Naive thymus-derived CD8-positive, alpha-beta T cell (primary cell): ENCODE data around the gene ANTXR1. TPM values are rescaled to one million over a fixed set of nuclear protein-coding genes. Genes with fewer than 3 reads are reported as not detected.
"Not testable (repeated sequence)": the region's sequence is repeated elsewhere in the genome, so short reads cannot be mapped to it uniquely, and the experiment has no call there.

Experiments
- ATAC-seq, 2 donors: fragments of 150-1000 bp; cut with Tn5 transposase in 1 of 2; sonication (Bioruptor Pico), chemical (Tn5 transposase) in 1 of 2; 1 replicate in 1 of 2; 2 replicates in 1 of 2; pipeline ENCODE4 v1.10.0; 2021; ENCODE audit warnings: mild to moderate bottlenecking in 2 of 2, moderate library complexity in 2 of 2
- POLR2A ChIA-PET: fragments of 350-600 bp; sonication (Branson Sonifier 250); formaldehyde crosslinking; loops from one replicate; lab custom pipeline; 2021; ENCODE audit warnings: antibody characterized with exemption; lab: Charles Lee
- DNase-seq, 10 donors: peaks; one replicate each; pipeline versions ENCODE4 v3.0.0 to v3.0.0-alpha.2; 2020 to 2022
- H3K27ac Mint-ChIP-seq, 10 donors: one replicate each; pipeline ENCODE4 v1.8.0; 2020 to 2022; ENCODE audit warnings: mild to moderate bottlenecking in 10 of 10, mixed read lengths in 10 of 10, moderate library complexity in 4 of 10, inconsistent platforms in 1 of 10
- H3K27me3 Mint-ChIP-seq, 5 donors: one replicate each; pipeline ENCODE4 v1.8.0; 2021 to 2022; ENCODE audit warnings: mixed read lengths in 5 of 5
- H3K36me3 Mint-ChIP-seq, 3 donors: one replicate each; pipeline ENCODE4 v1.8.0; 2020 to 2022; ENCODE audit warnings: mixed read lengths in 3 of 3, mild to moderate bottlenecking in 2 of 3, inconsistent platforms in 1 of 3
- H3K4me1 Mint-ChIP-seq, 4 donors: one replicate each; pipeline ENCODE4 v1.8.0; 2021 to 2022; ENCODE audit warnings: mixed read lengths in 4 of 4
- H3K4me3 Mint-ChIP-seq, 10 donors: one replicate each; pipeline ENCODE4 v1.8.0; 2020 to 2022; ENCODE audit warnings: mild to moderate bottlenecking in 10 of 10, mixed read lengths in 10 of 10, moderate library complexity in 6 of 10, inconsistent platforms in 1 of 10
- H3K9me3 Mint-ChIP-seq, 9 donors: one replicate each; pipeline ENCODE4 v1.8.0; 2020 to 2022; ENCODE audit warnings: mixed read lengths in 9 of 9, mild to moderate bottlenecking in 3 of 9, inconsistent platforms in 1 of 9, moderate library complexity in 1 of 9
- polyA plus RNA-seq, 3 donors: library from polyadenylated mRNA; unstranded; fragments of 300-500 nt; fragmentation: Illumina TruSeq; gene quantifications; one replicate each; pipeline ENCODE4 v1.2.3, GENCODE V29; 2021
- total RNA-seq, 8 experiments: library from RNA in 2 of 8; stranded (reverse) in 2 of 8; gene quantifications; one replicate each; pipeline ENCODE4 v1.2.3 and lab custom pipeline; 2021 to 2026

The ANTXR1 gene
- total and polyA plus RNA-seq, 5 experiments from 2014 or later, result 0.08 to 0.20 (median 0.14) TPM; not detected in 2

GRCh38 chr2:69231612-69232277 lies 218.8 kb downstream of the ANTXR1 start:
- Mint-ChIP-seq H3K36me3 (no peaks in the 10 kb centered on the region), H3K4me3 (no peak overlapping the region), H3K4me1 (no peaks in the 10 kb centered on the region), H3K27ac (no peak overlapping the region), H3K9me3 (peaks cover 0 to 2% (median 0%) of the 10 kb centered on the region in 9 donors), H3K27me3 (peaks cover 0 to 14% (median 10%) of the 10 kb centered on the region in 5 donors)
- ATAC-seq, result no peak
- POLR2A ChIA-PET, result no interaction called here
- no peak for DNase-seq

GRCh38 chr2:69235835-69236234 lies 222.9 kb downstream of the ANTXR1 start:
- H3K4me1 Mint-ChIP-seq, H3K9me3 Mint-ChIP-seq, H3K27ac Mint-ChIP-seq, DNase-seq, H3K36me3 Mint-ChIP-seq, H3K4me3 Mint-ChIP-seq, ATAC-seq: not testable (repeated sequence)
- POLR2A ChIA-PET, result interaction anchor here (0.7 kb wide), 1 partner anchor 121 kb away, joined by 5 read pairs; no protein-coding TSS in a partner anchor
- H3K27me3 Mint-ChIP-seq, result peaks cover 0 to 13% (median 9%) of the 10 kb centered on the region in 5 donors

- H3K36me3 Mint-ChIP-seq, result no peaks in the 10 kb centered on the region
- H3K4me3 Mint-ChIP-seq, result no peak overlapping the region
- H3K27ac Mint-ChIP-seq, result no peak overlapping the region
- POLR2A ChIA-PET, result no interaction called here
- H3K27me3 Mint-ChIP-seq, result peaks cover 0 to 5% (median 0%) of the 10 kb centered on the region in 5 donors
- ATAC-seq, result no peak
- no peak for DNase-seq
- H3K9me3 Mint-ChIP-seq, result no peaks in the 10 kb centered on the region
- H3K4me1 Mint-ChIP-seq, result no peaks in the 10 kb centered on the region
Measured at GRCh38 chr2:69237070-69237670, 224.2 kb downstream of the ANTXR1 start.

- no peak overlapping the region for H3K27ac Mint-ChIP-seq
- DNase-seq (no peak), ATAC-seq (no peak)
- no peaks in the 10 kb centered on the region for H3K4me1 Mint-ChIP-seq
- POLR2A ChIA-PET, result no interaction called here
- H3K36me3 Mint-ChIP-seq, result no peaks in the 10 kb centered on the region
- no peak overlapping the region for H3K4me3 Mint-ChIP-seq
- H3K27me3 Mint-ChIP-seq, result peaks cover 0 to 9% (median 0%) of the 10 kb centered on the region in 5 donors
- no peaks in the 10 kb centered on the region for H3K9me3 Mint-ChIP-seq
Measured at GRCh38 chr2:69238449-69239031, 225.6 kb downstream of the ANTXR1 start.

GRCh38 chr2:69241093-69241492 lies 228.1 kb downstream of the ANTXR1 start:
- no peaks in the 10 kb centered on the region for H3K4me1 Mint-ChIP-seq
- no peaks in the 10 kb centered on the region for H3K9me3 Mint-ChIP-seq
- H3K4me3 Mint-ChIP-seq, result no peak overlapping the region
- POLR2A ChIA-PET, result no interaction called here
- ATAC-seq, result no peak
- peaks cover 0 to 11% (median 0%) of the 10 kb centered on the region in 5 donors for H3K27me3 Mint-ChIP-seq
- no peak overlapping the region for H3K27ac Mint-ChIP-seq
- H3K36me3 Mint-ChIP-seq, result no peaks in the 10 kb centered on the region
- no peak for DNase-seq

- no peaks in the 10 kb centered on the region for H3K9me3 Mint-ChIP-seq
- peaks cover 0 to 15% (median 4%) of the 10 kb centered on the region in 5 donors for H3K27me3 Mint-ChIP-seq
- H3K4me3 Mint-ChIP-seq, result no peak overlapping the region
- no peaks in the 10 kb centered on the region for H3K36me3 Mint-ChIP-seq
- POLR2A ChIA-PET, result no interaction called here
- H3K27ac Mint-ChIP-seq, result peak overlapping the region in 1 of 10 donors; percentile 31
- no peak for ATAC-seq
- H3K4me1 Mint-ChIP-seq, result no peaks in the 10 kb centered on the region
- no peak for DNase-seq
Measured at GRCh38 chr2:69241664-69242514, 228.9 kb downstream of the ANTXR1 start.

GRCh38 chr2:69242651-69243051 lies 229.7 kb downstream of the ANTXR1 start:
- Mint-ChIP-seq H3K9me3 (no peaks in the 10 kb centered on the region), H3K4me3 (no peak overlapping the region), H3K27ac (no peak overlapping the region), H3K36me3 (no peaks in the 10 kb centered on the region), H3K27me3 (peaks cover 0 to 18% (median 10%) of the 10 kb centered on the region in 5 donors), H3K4me1 (no peaks in the 10 kb centered on the region)
- POLR2A ChIA-PET, result no interaction called here
- DNase-seq (no peak), ATAC-seq (no peak)

- no peak for ATAC-seq
- Mint-ChIP-seq H3K36me3 (no peaks in the 10 kb centered on the region), H3K27ac (no peak overlapping the region), H3K27me3 (peaks cover 0 to 18% (median 10%) of the 10 kb centered on the region in 5 donors), H3K4me1 (no peaks in the 10 kb centered on the region), H3K4me3 (no peak overlapping the region), H3K9me3 (no peaks in the 10 kb centered on the region)
- POLR2A ChIA-PET, result no interaction called here
- DNase-seq, result no peak
Measured at GRCh38 chr2:69243652-69244051, 230.7 kb downstream of the ANTXR1 start.

- no peak for DNase-seq
- POLR2A ChIA-PET, result no interaction called here
- H3K36me3 Mint-ChIP-seq, result no peaks in the 10 kb centered on the region
- ATAC-seq, result no peak
- H3K27ac Mint-ChIP-seq, result no peak overlapping the region
- no peaks in the 10 kb centered on the region for H3K9me3 Mint-ChIP-seq
- H3K27me3 Mint-ChIP-seq, result peaks cover 5 to 18% (median 10%) of the 10 kb centered on the region in 5 donors
- no peaks in the 10 kb centered on the region for H3K4me1 Mint-ChIP-seq
- H3K4me3 Mint-ChIP-seq, result no peak overlapping the region
Measured at GRCh38 chr2:69244882-69245281, 231.9 kb downstream of the ANTXR1 start.

GRCh38 chr2:69247583-69247982 lies 234.6 kb downstream of the ANTXR1 start:
- no peak for DNase-seq
- H3K4me3 Mint-ChIP-seq, result no peak overlapping the region
- H3K27me3 Mint-ChIP-seq, result peaks cover 5 to 23% (median 10%) of the 10 kb centered on the region in 5 donors
- H3K27ac Mint-ChIP-seq, result no peak overlapping the region
- POLR2A ChIA-PET, result no interaction called here
- H3K36me3 Mint-ChIP-seq, result no peaks in the 10 kb centered on the region
- ATAC-seq, result no peak
- no peaks in the 10 kb centered on the region for H3K4me1 Mint-ChIP-seq
- no peaks in the 10 kb centered on the region for H3K9me3 Mint-ChIP-seq

- Mint-ChIP-seq H3K36me3 (no peaks in the 10 kb centered on the region), H3K9me3 (no peaks in the 10 kb centered on the region), H3K4me1 (no peaks in the 10 kb centered on the region), H3K27me3 (peaks cover 5 to 27% (median 10%) of the 10 kb centered on the region in 5 donors), H3K4me3 (no peak overlapping the region), H3K27ac (no peak overlapping the region)
- POLR2A ChIA-PET, result no interaction called here
- DNase-seq, result no peak
- ATAC-seq, result no peak
Measured at GRCh38 chr2:69248232-69248631, 235.3 kb downstream of the ANTXR1 start.

- H3K9me3 Mint-ChIP-seq, result no peaks in the 10 kb centered on the region
- DNase-seq (no peak), ATAC-seq (no peak)
- H3K4me1 Mint-ChIP-seq, result no peaks in the 10 kb centered on the region
- H3K27ac Mint-ChIP-seq, result no peak overlapping the region
- no peak overlapping the region for H3K4me3 Mint-ChIP-seq
- POLR2A ChIA-PET, result no interaction called here
- peaks cover 12 to 33% (median 22%) of the 10 kb centered on the region in 5 donors for H3K27me3 Mint-ChIP-seq
- H3K36me3 Mint-ChIP-seq, result peaks cover 0 to 1% (median 0%) of the 10 kb centered on the region in 3 donors
Measured at GRCh38 chr2:69250981-69251380, 238.0 kb downstream of the ANTXR1 start.
